Smooth muscle cell (in vitro differentiated cells): ENCODE results near the gene SLC22A17. TPM values are rescaled to one million over a fixed set of nuclear protein-coding genes. Genes with fewer than 3 reads are reported as not detected.
A peak's percentile ranks its signal among the peaks of the same experiment; 100 is the strongest.
"Not testable (repeated sequence)": the region's sequence is repeated elsewhere in the genome, so short reads cannot be mapped to it uniquely, and the experiment has no call there.

Experiments used
- DNase-seq: peaks from one replicate; lab custom pipeline; 2025; ENCODE audit not compliant: unreplicated experiment; lab: John Stamatoyannopoulos, UW
- H2AFZ ChIP-seq: fragments of 200-600 bp; sonication (generic); 2 replicates; pipeline ENCODE4 v1.6.0; 2016; ENCODE audit warnings: antibody characterized with exemption, low read depth, mild to moderate bottlenecking
- H3F3A ChIP-seq: fragments of 200-600 bp; sonication (generic); 2 replicates; pipeline ENCODE4 v1.6.0; 2017; ENCODE audit warnings: antibody characterized with exemption, low read depth
- H3K27ac ChIP-seq: fragments of 200-600 bp; sonication (generic); 2 replicates; pipeline ENCODE4 v1.5.1; 2016; ENCODE audit warnings: low read depth, mild to moderate bottlenecking
- H3K27me3 ChIP-seq: fragments of 200-600 bp; sonication (generic); 2 replicates; pipeline ENCODE4 v1.6.1; 2016; ENCODE audit warnings: low read depth, mild to moderate bottlenecking
- H3K36me3 ChIP-seq: fragments of 200-600 bp; sonication (generic); 2 replicates; pipeline ENCODE4 v1.5.1; 2016; ENCODE audit warnings: low read depth
- H3K4me1 ChIP-seq: fragments of 200-600 bp; sonication (generic); 2 replicates; pipeline ENCODE4 v1.5.1; 2016; ENCODE audit warnings: low read depth
- H3K4me2 ChIP-seq: fragments of 200-600 bp; sonication (generic); 2 replicates; pipeline ENCODE4 v1.6.0; 2016; ENCODE audit warnings: mild to moderate bottlenecking
- H3K4me3 ChIP-seq: fragments of 200-600 bp; sonication (generic); 2 replicates; pipeline ENCODE4 v1.5.1; 2016; ENCODE audit warnings: mild to moderate bottlenecking
- H3K79me2 ChIP-seq: fragments of 200-600 bp; sonication (generic); 2 replicates; pipeline ENCODE4 v1.6.0; 2016; ENCODE audit warnings: low read depth, mild to moderate bottlenecking
- H3K9ac ChIP-seq: fragments of 200-600 bp; sonication (generic); 2 replicates; pipeline ENCODE4 v1.6.0; 2016; ENCODE audit warnings: low read depth
- H3K9me3 ChIP-seq: fragments of 200-600 bp; sonication (generic); replicated peaks from 2 replicates; pipeline ENCODE4 v1.5.1; 2016; ENCODE audit warnings: low read depth
- H4K20me1 ChIP-seq: fragments of 200-600 bp; sonication (generic); 2 replicates; pipeline ENCODE4 v1.6.0; 2016; ENCODE audit warnings: low read depth
- WGBS: methylation state at CpG from one replicate; pipeline ENCODE4 v1.1.7; 2016; ENCODE audit warnings: low lambda C conversion rate; 5-methylcytosine and 5-hydroxymethylcytosine counted together
- polyA plus RNA-seq: library from polyadenylated mRNA; unstranded; fragments of >200 nt; fragmentation: Nextera tagmentation; extraction: Ambion mirVana; gene quantifications from 2 replicates; pipeline ENCODE4 v1.2.1, GENCODE V29; 2016
- total RNA-seq: library from RNA; depleted of rRNA; stranded (reverse); fragments of >200 nt; gene quantifications from 2 replicates; pipeline ENCODE4 v1.2.3, GENCODE V29; 2014
- TF ChIP-seq, protein P1 (sequence below): fragments of 200-600 bp; sonication (generic); IDR thresholded peaks from 2 replicates; pipeline ENCODE4 v1.5.1; 2017; ENCODE audit warnings: borderline replicate concordance, mild to moderate bottlenecking, antibody characterized with exemption; ENCODE audit not compliant: insufficient read depth, poor library complexity, severe bottlenecking

The SLC22A17 gene
- total and polyA plus RNA-seq, 2 experiments from 2014 or later, result 81.0 to 127 TPM

GRCh38 chr14:23327947-23328744 lies 24.5 kb downstream of the SLC22A17 start:
- Histone ChIP-seq H3K9ac (no peak overlapping the region), H3K27me3 (no peaks in the 10 kb centered on the region), H3K9me3 (no peaks in the 10 kb centered on the region), H3F3A (peaks cover 26% of the 10 kb centered on the region), H3K4me1 (peaks cover 6% of the 10 kb centered on the region), H4K20me1 (peaks cover 19% of the 10 kb centered on the region), H3K4me2 (no peak overlapping the region), H3K79me2 (peaks cover 9% of the 10 kb centered on the region), H3K4me3 (no peak overlapping the region), H2AFZ (no peak overlapping the region), H3K27ac (no peak overlapping the region), H3K36me3 (no peaks in the 10 kb centered on the region)
- DNase-seq, result no peak
- WGBS, result 57% methylated on average over 4 of the region's 4 CpGs
- TF ChIP-seq, protein P1, sequence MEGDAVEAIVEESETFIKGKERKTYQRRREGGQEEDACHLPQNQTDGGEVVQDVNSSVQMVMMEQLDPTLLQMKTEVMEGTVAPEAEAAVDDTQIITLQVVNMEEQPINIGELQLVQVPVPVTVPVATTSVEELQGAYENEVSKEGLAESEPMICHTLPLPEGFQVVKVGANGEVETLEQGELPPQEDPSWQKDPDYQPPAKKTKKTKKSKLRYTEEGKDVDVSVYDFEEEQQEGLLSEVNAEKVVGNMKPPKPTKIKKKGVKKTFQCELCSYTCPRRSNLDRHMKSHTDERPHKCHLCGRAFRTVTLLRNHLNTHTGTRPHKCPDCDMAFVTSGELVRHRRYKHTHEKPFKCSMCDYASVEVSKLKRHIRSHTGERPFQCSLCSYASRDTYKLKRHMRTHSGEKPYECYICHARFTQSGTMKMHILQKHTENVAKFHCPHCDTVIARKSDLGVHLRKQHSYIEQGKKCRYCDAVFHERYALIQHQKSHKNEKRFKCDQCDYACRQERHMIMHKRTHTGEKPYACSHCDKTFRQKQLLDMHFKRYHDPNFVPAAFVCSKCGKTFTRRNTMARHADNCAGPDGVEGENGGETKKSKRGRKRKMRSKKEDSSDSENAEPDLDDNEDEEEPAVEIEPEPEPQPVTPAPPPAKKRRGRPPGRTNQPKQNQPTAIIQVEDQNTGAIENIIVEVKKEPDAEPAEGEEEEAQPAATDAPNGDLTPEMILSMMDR, result peak; percentile 83

GRCh38 chr14:23326491-23327332 lies 26.0 kb downstream of the SLC22A17 start:
- Histone ChIP-seq H3F3A (peaks cover 34% of the 10 kb centered on the region), H4K20me1 (peaks cover 33% of the 10 kb centered on the region), H3K4me1 (peaks cover 13% of the 10 kb centered on the region), H3K27me3 (no peaks in the 10 kb centered on the region), H3K9ac (no peak overlapping the region), H3K36me3 (no peaks in the 10 kb centered on the region), H3K4me3 (no peak overlapping the region), H3K4me2 (no peak overlapping the region), H3K9me3 (no peaks in the 10 kb centered on the region), H3K27ac (no peak overlapping the region), H2AFZ (no peak overlapping the region), H3K79me2 (peaks cover 23% of the 10 kb centered on the region)
- TF ChIP-seq, protein P1, result no peak
- DNase-seq, result no peak
- WGBS, result 86% methylated on average over 13 of the region's 13 CpGs

DNA sequence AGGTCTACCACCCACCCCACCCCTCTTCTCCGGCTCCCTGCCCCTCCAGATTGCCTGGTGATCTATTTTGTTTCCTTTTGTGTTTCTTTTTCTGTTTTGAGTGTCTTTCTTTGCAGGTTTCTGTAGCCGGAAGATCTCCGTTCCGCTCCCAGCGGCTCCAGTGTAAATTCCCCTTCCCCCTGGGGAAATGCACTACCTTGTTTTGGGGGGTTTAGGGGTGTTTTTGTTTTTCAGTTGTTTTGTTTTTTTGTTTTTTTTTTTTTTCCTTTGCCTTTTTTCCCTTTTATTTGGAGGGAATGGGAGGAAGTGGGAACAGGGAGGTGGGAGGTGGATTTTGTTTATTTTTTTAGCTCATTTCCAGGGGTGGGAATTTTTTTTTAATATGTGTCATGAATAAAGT lies 26.9 kb downstream of the SLC22A17 start:
- Histone ChIP-seq H4K20me1 (peaks cover 33% of the 10 kb centered on the region), H3K4me1 (peaks cover 13% of the 10 kb centered on the region), H3K27ac (peak overlapping the region; percentile 13), H3F3A (peaks cover 34% of the 10 kb centered on the region), H3K79me2 (peaks cover 25% of the 10 kb centered on the region)
- not testable (repeated sequence) for H3K9ac ChIP-seq, H2AFZ ChIP-seq, DNase-seq, H3K4me2 ChIP-seq, H3K27me3 ChIP-seq, H3K36me3 ChIP-seq, H3K9me3 ChIP-seq, H3K4me3 ChIP-seq
- 95% methylated on average over 5 of the region's 5 CpGs for WGBS

DNA sequence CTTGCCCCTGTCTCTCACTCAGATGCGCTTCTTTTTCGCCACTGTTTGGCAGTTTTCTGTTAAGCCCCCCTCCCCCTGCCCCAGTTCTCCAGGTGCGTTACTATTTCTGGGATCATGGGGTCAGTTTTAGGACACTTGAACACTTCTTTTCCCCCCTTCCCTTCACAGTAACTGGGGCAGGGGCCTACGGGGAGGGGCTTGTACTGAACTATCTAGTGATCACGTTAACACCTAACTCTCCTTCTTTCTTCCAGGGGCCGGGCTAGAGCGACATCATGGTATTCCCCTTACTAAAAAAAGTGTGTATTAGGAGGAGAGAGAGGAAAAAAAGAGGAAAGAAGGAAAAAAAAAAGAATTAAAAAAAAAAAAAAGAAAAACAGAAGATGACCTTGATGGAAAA lies 27.7 kb downstream of the SLC22A17 start:
- Histone ChIP-seq H3K9me3 (no peaks in the 10 kb centered on the region), H3K27ac (no peak overlapping the region), H3K4me3 (no peak overlapping the region), H3K36me3 (no peaks in the 10 kb centered on the region), H3K9ac (no peak overlapping the region), H3K4me1 (peaks cover 19% of the 10 kb centered on the region), H3F3A (peaks cover 40% of the 10 kb centered on the region), H3K4me2 (no peak overlapping the region), H3K27me3 (no peaks in the 10 kb centered on the region), H3K79me2 (peaks cover 25% of the 10 kb centered on the region), H2AFZ (no peak overlapping the region), H4K20me1 (peaks cover 33% of the 10 kb centered on the region)
- no peak for DNase-seq
- TF ChIP-seq, protein P1, result no peak
- 95% methylated on average over 7 of the region's 7 CpGs for WGBS
